ENCODE measurements around the gene MRPS2.
A peak's percentile ranks its signal among the peaks of the same experiment; 100 is the strongest.
"Not testable (repeated sequence)": the region's sequence is repeated elsewhere in the genome, so short reads cannot be mapped to it uniquely, and the experiment has no call there.

Gene MRPS2

DNA sequence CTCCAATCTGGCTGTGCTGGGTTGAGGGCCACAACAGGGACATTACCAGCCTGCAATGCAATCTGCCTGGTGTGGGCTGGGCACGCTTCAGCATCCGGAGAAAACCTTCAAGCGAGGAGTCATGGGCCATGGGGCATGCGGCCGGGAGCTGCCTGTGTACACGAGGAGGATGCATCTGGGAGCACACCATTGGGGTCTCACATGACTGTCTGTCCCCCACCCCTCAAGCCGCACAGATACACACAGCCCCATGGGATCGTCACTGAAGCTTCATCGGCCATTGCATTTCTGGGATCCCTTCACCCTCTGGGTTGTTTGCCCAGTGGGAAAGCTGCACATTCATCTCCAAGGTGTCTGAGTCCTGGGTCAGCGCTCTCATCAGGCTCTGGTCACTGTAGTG is 30.6 kb downstream of the MRPS2 start:
- no peak for DNase-seq (ENCODE audit: low spot score)

DNA sequence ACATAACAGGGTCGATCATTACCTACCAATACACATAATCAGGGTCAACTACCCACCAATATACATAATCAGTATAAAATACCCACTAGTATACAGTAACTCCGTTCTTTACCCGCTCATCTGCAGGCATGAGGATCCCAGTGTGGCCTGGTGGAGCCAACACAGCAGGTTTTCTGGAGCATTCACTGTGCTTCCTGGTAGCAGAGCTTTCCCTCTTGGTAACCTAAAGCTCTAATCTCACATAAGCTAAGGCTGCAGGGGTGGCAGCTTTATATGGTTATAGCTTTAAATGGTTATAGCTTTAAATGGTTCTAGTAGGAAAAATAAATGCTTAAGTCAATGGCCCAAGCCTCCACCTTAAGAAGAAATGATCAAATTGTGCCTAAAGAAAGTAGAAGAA is 32.6 kb downstream of the MRPS2 start:
- peak; percentile 33 for DNase-seq (ENCODE audit: low spot score)

DNA sequence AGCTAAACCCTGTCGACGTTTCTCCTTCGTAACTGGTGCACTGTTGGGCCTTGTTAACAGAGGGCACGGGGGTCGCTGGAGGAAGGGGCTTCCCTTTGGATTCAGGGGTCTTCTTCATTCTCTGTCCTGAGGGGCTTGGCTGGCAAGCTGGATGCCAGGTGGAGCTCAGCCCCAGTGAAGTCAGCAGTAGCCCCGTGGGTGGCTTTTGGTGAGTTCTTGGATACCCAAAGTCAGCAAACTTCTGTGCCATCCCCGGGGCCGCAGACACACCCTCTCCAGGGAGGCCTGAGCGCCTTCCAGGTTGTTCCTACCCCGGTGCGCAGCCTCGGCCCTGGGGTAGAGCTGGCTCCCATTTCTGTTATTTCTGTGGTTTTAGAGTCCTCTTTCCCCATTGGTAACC is 33.2 kb downstream of the MRPS2 start:
- DNase-seq (ENCODE audit: low spot score) = no peak

DNA sequence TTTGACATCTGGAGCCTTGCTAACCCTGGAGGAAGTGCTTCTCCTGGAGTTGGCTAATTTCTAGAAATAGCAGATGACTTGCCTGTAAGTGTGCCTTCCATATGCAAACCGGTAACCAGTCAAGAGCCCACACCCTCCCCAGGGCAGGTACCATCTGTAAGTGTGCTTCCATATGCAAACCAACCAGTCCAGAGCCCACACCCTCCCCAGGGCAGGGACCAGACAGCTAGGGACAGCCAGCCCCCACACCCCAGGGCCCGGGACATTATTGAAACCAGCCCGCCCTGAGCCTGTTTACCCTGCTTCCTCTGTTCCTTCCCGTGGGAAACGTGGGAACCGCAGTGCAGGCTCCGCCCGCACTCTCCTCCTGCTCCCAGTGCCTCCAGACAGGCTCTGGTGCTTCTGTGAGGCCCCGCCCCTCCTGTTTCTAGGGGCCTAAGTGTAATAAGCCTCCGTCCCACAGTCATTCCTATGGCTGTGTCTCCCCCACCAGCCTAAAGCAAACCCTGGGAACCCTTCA is 33.8 kb downstream of the MRPS2 start:
- not testable (repeated sequence) for DNase-seq (ENCODE audit: low spot score)

DNA sequence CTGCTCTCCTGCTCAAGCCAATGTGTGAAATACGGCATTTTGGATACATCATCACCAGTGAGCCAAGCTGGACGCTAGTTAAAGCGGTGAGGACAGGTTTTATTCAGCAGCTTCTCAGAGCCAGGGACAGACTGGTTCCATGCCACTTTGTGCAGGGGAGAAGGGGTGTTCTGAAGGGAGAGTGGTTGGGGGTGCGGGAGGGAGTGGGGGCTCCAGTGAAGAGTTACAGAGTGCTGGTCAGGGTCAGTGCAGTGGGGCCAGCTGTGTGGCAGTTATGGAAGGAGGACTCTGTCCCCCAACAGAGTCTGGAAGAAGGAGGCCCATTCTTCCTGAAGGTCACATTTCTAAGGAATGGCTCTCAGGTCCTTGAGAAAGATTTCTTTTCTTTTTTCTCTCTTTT is 34.3 kb downstream of the MRPS2 start:
- not testable (repeated sequence) for DNase-seq (ENCODE audit: low spot score)

DNA sequence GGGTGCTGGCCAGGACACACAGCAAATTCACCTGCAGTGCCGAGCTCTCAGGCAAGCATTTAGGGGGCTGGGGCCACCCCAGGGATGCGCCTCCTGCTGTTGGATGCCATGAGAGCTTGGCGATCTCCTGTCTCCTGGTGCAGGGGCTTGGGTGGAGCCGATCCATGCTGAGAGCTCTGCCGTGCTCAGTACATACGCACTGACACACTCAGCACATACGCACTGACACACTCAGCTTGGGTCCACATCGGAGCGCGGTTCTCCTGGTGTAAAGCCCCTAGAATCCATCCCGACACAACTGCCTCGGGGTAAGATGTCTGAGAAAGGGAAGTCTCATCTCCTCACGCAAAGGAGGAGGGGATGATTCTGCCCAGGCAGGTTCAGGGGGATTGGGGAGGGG is 35.1 kb downstream of the MRPS2 start:
- not testable (repeated sequence) for DNase-seq (ENCODE audit: low spot score)

DNA sequence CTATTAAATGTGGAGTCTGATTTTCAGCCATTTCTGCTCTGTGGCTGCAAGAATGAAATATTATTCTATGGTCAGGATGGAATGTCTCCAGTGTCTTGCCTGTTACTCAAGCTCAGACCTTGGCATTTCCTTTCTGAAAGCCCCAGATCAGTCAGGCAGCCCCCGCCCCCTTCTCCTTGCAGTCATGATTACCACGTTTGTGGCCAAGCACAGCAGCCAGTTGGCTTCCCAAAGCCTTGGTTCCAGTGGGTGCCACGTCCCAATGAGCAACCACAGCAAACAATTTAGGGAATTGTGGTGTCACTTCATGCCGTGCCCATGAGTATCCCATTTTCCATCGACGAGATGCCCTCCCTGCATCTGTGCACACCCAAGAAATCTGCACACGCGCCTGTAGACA is 35.7 kb downstream of the MRPS2 start:
- DNase-seq (ENCODE audit: low spot score) = no peak

DNA sequence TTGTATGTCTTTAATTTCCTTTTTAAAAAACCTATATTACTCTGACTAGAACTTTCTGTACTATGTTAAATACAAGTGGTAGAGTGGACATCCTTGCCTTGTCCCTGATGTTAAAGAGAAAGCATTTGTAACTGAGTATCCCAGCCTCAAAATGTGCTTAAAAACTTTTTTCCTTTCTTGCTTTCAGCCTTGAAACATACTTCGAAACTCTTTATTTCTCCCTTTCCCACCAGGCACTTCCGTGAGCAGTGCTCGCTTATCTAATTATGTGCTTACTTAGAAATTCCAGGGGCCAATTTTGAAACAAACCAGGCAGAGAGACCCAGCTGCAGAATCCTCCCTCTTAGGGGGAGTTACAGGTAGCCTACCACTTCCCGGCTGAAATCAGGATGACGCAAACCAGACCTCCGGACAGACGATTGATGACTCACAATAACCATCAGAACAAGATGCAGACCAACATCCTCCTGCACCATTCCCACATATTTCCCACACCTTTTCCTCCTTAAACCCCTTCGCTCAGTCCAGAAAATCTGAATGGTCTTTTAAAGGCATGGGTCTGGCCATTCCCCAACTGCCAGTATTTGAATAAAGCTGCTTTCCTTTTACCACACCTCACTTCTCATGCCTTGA is 42.9 kb downstream of the MRPS2 start:
- DNase-seq (ENCODE audit: low spot score) = not testable (repeated sequence)

DNA sequence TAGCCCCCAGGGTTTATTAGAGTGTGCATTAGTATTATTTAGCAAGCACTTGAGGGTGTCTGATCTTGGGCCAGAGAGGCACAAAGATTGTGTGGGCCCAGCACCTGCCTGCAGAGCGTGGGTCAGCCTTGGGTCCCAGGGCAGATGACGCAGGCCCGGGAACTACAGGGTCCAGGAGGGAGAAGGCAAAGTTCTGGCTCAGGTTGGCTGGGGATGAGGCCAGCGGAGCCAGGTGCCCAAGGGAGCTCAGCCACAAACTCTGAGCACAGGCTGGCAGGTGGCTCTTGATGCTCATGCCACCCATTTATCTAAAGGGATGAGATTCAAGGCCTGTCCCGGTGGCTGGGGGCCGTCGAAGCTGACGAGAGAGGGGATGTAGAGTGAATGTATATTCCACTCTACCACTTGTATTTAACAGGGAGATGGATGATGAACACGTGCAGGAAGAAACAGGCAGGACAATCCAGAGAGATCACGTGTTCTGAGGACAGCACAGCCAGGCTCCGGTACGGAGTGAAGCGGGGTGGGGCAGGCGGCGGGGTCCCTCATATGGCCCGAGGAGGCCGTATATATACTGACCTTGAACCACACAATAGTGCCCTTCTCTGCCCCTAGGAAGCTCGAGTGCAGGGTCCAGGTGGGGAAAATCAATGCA is 44.6 kb downstream of the MRPS2 start:
- DNase-seq (ENCODE audit: low spot score) = no peak

DNA sequence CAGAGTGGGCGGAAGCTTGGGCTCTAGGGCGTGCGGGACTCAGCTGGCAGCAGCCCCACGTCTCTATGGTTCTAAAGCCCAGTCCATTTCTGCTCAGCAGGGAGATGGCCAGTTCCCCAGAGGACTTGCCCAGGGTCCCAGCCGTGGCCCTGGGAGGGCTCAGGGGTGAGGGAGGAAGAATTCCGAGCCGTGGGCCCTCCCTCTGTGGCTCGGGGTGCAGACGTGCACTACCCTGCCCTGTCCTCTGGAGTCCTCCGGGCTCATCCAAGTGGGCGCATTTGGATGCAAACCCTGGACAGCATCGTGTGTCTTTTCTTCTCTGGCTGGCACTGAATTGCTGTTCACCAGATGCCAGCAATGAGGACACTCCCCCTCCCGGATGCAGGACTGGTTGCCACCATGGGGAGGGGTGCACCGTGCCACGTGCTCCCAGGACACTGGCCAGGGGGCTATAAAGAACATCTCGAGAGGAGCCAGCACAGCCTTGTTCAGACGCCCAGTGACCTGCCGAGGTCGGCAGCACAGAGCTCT is 45.2 kb downstream of the MRPS2 start, which contains the start of gene OBP2A:
OBP2A (plus strand) TSS at position 481 of the 531 bp plus-strand sequence. CDS start 55 bp downstream, outside the sequence.
- DNase-seq (ENCODE audit: low spot score) = not testable (repeated sequence)

DNA sequence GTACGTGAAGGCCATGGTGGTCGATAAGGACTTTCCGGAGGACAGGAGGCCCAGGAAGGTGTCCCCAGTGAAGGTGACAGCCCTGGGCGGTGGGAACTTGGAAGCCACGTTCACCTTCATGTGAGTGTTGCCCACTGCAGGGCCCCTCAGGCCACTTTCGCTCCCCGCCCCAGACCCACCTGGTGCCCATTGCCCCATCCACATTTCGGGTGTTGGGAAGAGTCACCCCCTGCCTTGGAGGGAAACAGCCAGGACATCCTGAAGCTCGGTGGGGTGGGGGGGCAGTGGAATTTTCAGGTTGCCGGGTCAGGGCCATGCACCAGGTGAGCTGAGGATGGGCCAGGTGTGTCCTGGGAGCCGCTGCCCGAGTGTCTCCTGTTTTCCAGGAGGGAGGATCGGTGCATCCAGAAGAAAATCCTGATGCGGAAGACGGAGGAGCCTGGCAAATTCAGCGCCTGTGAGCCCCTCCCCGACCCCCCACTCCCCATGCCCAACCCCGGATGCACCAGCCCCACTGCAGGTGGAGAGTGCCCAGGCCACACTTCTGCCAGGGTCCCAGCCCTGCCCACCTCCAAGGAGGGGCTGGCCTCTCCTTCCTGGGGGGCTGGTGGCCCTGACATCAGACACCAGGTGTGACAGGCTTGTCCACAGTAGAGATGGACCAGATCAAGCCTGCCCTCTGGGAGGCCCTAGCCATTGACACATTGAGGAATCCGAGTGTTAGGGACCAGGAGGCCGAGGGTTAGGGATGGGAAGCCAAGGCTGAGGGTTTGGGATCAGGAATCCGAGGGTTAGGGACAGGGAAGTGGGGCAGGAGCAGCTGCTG is 46.5 kb downstream of the MRPS2 start:
- not testable (repeated sequence) for DNase-seq (ENCODE audit: low spot score)

DNA sequence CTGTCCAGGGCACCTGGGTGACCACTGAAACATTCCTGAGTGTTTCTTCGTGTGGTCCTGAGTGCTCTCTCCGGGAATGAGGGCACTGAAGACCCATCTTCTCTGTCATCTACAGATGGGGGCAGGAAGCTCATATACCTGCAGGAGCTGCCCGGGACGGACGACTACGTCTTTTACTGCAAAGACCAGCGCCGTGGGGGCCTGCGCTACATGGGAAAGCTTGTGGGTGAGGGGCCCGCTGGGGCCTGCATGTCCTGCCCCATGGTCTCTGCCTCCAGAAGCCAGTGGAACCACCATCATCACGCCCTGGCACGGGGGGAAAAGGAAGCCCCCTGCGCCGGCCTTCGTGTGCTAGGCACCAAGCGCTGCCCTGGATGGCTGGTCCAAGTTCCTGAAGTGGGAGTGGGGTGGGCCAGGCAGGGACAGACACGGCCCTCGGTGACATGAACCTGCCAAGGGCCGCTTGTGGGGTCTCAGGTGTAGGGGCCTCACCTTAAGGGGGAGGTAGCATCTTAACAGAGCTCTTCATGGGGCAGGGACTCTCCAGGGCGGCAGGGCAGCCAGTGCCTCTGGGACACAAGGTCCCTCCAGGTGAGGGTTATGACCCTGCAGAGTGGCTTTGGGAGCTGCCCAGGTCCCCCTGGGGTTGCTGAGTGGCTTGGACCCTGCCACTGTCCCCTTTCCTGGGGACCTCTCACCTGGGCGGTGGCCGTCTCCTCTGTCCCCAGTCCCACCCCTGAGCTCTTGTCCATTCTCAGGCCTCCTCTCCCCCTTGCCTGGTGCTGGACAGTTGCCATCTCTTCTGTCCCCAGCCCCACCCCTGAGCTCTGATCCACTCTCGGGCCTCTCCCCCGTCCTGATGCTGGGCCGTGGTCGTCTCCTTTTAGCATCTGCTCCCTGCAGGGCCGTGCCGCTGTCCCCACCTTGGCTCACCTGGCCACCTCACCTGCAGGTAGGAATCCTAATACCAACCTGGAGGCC is 47.6 kb downstream of the MRPS2 start:
- no peak for DNase-seq (ENCODE audit: low spot score)

DNA sequence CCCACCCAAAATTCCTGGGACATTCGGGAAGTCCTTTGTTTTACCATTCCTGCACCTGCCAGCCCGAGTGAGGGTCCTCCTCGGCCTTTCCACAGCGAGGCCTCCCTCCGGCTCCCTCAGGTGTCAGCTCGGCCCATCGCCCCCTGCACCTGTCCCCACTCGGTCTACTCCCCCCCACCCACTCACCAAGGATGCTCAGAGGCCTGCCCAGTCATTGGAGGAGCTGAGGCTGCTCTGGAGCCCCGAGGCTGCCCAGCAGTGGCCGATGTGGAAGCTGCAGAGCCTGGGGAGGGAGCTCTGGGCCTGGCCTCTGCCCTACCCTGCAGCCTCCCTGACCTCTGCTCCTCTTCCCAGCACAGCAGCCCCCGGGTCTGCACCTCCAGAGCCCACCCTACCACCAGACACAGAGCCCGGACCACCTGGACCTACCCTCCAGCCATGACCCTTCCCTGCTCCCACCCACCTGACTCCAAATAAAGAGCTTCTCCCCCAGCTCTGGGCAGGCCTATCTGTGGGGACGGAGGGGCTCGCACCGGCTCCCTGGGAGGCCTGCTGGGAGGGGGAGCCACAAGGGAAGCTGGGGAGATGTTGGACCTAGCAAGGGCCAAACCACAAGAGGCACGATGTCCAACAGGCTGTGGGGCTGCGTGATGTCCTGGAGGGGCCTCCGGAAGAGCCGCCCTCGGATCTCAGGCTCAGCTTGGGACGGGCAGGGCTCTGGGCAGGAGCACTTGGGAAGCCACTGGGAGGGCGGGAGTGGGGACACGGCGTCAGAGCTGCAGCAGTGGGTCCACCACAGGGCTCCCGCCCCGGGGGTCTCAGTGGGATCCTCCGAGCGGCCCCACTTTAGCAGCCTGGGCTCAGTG is 49.2 kb downstream of the MRPS2 start:
- not testable (repeated sequence) for DNase-seq (ENCODE audit: low spot score)

DNA sequence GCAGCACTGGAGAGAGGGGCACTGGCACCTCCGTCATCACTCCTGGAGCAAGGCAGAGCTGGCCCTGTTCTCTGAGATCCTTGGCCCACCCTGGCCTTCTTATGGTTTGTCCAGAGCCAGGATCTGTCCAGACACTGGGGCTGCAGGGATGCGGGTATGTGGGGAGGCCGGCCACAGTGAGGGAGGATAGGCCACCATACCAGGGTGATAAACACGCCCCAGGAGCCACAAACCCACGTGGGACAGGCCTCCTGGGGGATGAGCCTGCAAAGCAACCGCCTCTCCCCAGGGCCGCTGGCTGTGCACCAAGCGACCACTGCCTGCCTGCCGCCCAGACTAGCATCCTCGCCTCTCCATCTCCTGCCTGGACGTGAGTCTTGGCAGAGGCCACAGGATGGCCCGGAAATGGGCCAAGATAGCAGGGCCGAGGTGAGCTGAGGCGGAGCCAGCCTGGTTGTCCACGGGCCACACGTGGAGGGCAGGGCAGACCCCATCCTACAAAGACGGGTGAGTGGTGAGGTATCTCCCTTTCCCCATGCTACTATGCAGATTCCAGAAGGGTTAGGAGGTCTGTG is 49.9 kb downstream of the MRPS2 start:
- DNase-seq (ENCODE audit: low spot score) = no peak

DNA sequence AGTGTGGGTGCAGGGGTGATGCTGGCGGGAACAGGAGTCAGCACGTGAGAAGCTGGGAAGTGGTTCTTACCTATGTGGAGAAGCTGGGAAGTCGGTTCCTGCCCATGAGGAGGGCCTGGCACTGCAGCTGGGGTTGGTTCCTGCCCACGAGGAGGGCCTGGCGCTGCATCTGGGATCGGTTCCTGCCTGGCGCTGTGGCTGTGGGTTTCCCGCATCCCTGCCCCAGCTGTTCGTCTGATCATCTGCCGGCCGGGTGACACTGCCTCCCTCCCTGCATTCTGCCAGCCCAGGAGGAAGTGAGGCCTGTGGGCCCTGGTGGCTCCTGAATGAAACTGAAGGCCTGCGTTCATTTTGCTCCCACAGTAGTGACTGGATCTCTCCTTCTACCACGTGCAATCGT is 50.5 kb downstream of the MRPS2 start:
- DNase-seq (ENCODE audit: low spot score) = no peak

DNA sequence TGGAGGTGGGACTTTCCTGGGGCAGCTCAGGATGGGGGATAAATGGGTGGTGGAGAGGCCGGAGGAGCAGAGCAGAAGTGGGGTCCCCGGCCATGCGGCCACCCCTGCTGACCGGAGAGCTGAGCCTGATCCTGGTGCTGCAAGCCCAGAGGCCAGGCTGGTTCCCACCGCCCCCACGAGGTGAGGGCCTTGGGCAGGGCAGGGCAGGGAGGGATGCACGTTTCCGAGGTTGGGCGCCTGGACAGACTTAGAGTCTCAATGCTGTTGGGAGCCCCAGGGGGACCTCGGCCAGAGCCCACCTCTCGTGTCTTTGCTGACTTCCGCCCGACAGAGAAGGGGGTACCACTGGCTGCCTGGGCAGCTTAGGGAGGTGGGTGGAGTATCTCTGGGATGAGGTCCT is 51.0 kb downstream of the MRPS2 start:
- no peak for DNase-seq (ENCODE audit: low spot score)

DNA sequence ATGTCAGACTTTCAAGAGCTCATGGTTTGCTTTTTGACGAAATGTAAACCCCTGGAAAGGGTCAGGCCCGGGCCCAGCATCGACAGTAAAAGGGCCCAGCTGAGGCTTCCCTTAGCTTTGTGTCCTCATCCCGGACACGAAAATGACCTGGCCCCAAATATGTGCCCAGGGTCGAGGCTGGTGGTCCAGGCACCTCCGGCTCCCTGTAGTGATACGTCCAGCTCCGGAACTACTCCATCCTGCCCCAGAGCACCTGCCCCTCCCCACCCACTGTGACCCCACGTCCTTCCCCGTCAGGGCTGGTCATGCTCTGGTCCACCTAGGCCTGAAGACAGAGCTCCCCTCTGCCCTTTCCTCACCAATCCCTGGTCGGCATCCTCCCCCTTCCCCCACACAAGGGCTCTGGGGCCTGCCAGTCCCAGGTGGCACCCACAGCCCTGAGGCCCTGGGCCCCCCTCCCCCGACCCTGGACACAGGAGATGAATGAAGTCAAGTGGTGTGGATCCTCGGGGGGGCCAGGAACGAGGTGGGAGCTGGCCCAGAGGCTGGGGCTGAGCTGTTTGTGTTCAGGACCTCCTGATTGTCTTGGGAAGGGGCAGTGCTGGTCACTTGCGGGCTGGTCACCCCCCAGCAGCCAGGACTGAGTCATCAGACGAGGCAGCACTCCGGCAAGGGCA is 51.7 kb downstream of the MRPS2 start:
- DNase-seq (ENCODE audit: low spot score) = no peak

DNA sequence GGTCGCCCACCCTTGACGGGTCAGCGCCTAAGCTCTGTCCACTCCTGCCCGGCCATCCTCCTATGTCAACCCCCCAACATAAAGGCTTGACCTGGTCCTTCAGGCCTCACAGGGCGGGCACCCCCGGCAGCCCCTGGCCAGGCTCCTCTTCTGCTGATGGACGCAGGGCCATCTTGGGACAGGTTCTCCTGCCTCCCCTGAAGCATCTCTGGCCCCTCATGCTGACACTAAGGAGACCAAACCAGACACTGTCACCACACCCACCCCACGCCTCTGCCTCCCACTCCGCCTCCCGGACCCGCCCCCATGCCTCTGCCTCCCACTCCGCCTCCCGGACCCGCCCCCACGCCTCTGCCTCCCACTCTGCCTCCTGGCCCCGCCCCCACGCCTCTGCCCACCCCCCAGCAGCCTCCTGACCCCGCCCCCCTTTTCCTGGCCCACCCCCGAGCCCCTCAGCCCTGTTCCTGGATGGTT is 52.3 kb downstream of the MRPS2 start:
- no peak for DNase-seq (ENCODE audit: low spot score)

Measured in D341Med (cell line).